Cardiac fibroblast (primary cell): ENCODE results near the gene RHBDF2.
A peak's percentile ranks its signal among the peaks of the same experiment; 100 is the strongest.

ENCODE experiments used
- DNase-seq, 2 donors: peaks; one replicate each; pipeline versions ENCODE4 v3.0.0 to v3.0.0-alpha.2; 2010; ENCODE audit warnings: low read depth in 2 of 2
- H3K4me3 ChIP-seq, 2 donors: replicated peaks in 1 of 2; 1 replicate in 1 of 2; 2 replicates in 1 of 2; pipeline ENCODE4 v1.5.1; 2011; ENCODE audit warnings: low read depth in 2 of 2, low read length in 2 of 2, mild to moderate bottlenecking in 2 of 2, moderate library complexity in 1 of 2
- CTCF ChIP-seq: IDR thresholded peaks from one replicate; pipeline ENCODE4 v1.5.1; 2011; ENCODE audit warnings: low read depth, mild to moderate bottlenecking, low read length, inconsistent platforms

Gene RHBDF2

GRCh38 chr17:76437467-76438402 lies 63.5 kb downstream of the RHBDF2 start:
- no peak for TF ChIP-seq CTCF
- no peak overlapping the region for H3K4me3 ChIP-seq
- DNase-seq, result no peak

- no peak for TF ChIP-seq CTCF
- no peak for DNase-seq
- no peak overlapping the region for H3K4me3 ChIP-seq
These were observed 65.5 kb downstream of the RHBDF2 start for GRCh38 chr17:76435751-76436150.

- no peak for DNase-seq
- TF ChIP-seq CTCF, result no peak
- H3K4me3 ChIP-seq, result no peak overlapping the region
These were observed 66.4 kb downstream of the RHBDF2 start for GRCh38 chr17:76434870-76435269.

GRCh38 chr17:76433693-76434092 lies 67.5 kb downstream of the RHBDF2 start:
- TF ChIP-seq CTCF, result no peak
- H3K4me3 ChIP-seq, result no peak overlapping the region
- no peak for DNase-seq

- DNase-seq, result peak in 1 of 2 donors; percentile 46
- peak; percentile 62 for TF ChIP-seq CTCF
- H3K4me3 ChIP-seq, result no peak overlapping the region
These were observed 68.4 kb downstream of the RHBDF2 start for GRCh38 chr17:76432712-76433336.

GRCh38 chr17:76432004-76432403 lies 69.2 kb downstream of the RHBDF2 start:
- no peak for TF ChIP-seq CTCF
- H3K4me3 ChIP-seq, result no peak overlapping the region
- peak in 1 of 2 donors; percentile 33 for DNase-seq
